ENCODE data around the gene TRAPPC3L.

GRCh38 chr6:116456927-116457326 is 88.6 kb downstream of the TRAPPC3L start:
- TF ChIP-seq POLR2A (IDR thresholded peaks at IDR 0.05; ENCODE audit: low read depth, low read length), result no peak
- TF ChIP-seq POLR2AphosphoS5 (IDR thresholded peaks at IDR 0.05; ENCODE audit: low read depth, low read length), result no peak
- TF ChIP-seq TAF1 (IDR thresholded peaks at IDR 0.05; ENCODE audit: low read depth, low read length), result no peak
- TF ChIP-seq SPI1 (IDR thresholded peaks at IDR 0.05; ENCODE audit: low read depth, low read length), result no peak
- no peak for TF ChIP-seq PAX5 (IDR thresholded peaks at IDR 0.05; ENCODE audit: insufficient read depth, low read length, severe bottlenecking)
- no peak for TF ChIP-seq POU2F2 (IDR thresholded peaks at IDR 0.05; ENCODE audit: low read depth, low read length)
